ENCODE results near the gene GLIS1.

GLIS1 gene

DNA sequence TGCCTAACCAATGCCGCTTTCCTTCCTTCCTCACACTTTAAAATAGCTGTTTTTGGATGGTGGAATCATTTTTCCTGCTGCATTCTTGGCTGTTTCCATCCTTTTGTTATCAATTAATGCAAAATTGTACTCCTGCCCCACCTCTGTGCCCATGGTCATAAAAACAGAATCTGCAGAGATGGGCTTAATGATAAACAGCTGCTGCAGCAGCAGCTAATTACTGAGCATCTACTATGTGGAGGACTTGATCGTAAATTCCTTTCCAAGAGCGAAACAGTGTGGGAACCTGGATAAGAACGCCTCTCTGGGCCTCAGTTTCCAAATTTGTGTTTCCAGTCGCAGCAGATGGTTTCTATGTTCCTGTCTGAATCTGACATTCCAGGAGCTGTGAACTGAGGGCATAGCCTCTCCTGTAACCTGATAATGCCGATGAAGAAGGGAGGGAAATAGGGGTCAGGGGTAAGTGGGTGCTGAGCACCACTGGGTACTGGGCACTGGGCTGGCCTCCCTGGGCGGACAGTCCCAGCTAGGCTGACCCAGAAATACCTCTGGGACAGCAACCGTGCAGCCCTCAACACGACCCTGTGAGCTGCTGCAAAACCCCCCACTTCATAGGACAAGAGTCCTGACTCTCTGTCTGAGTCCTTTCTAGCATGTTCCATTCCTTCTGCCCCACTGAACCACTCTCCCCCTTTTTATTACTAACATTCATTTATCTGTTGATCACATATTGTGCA, 158.1 kb downstream of the GLIS1 start:
- DNase-seq (ENCODE audit: low read depth in 2 of 2): no peak

DNA sequence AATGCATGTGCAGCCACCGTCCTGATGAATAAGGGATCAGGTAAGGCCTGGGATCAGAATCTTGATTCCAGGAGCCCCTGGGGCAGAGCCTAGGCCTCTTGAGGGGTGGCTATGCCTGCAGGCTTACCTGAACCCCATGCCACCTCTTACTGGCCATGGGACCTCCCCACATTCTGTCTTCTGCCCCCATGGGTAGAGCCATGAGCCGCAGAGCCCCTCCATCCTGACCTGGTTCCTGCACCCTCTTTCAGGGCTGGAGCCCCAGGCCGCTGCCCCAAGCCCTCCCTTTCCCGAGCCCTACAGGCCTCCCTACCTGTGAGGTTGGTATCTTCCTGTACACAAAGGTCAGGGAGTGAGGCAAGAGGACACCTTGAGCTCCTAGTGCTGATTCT, 159.0 kb downstream of the GLIS1 start:
- DNase-seq (ENCODE audit: low read depth in 2 of 2): no peak

DNA sequence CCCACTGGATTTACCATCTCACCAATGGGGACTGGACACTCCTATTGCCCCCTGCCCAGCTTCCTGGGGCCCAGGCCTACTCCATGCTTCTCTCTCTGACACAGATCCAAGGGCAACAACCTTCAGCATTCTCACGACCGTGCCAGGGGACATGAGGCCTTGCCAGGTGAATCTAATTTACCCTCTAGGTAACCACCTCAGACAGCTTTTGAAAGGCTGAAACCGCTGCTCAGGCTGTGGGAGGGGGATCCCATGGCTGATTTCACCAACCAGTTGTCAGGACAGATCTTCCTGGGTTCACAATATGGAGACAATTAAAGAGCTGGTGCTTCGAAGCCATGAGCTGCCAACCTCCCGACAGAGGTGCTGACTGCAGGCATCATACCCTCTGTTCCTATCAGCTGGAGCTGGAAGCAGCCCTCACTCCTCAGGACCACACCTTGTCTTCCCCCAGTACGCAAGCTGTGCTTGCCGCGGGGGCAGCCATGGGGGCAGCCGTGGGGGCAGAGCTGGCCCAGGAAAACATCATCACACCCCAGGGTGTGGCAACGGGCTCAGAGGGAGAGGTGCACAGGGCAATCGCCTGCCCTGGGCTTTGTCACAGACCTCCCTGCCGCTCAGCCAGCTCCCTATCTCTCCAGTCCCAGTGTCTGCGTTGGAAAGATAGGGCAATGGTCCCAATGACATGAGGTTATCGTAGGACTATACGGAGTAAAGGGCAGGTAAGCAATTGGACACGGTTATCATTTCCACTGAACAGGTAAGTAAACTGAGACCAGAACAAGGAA, 159.5 kb downstream of the GLIS1 start:
- no peak for DNase-seq (ENCODE audit: low read depth in 2 of 2)

DNA sequence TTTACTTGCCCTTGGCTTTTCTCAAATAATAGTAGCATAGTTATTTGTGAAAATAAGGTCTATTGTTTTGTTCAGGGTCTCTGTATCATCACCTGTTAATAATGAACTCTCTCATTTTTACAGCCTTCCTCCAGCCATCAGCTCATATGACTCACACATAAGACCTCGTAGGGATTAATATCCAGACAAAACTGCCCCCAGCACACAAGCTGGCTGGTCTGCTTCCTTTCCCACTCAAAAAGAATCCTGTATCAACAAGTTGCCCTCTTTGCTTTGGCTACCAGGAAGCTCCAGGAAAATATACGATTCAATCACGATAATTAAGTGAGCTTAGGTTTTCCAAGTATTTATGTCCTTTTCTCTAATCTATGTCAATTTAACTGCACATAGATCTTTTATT, 160.6 kb downstream of the GLIS1 start:
- no peak for DNase-seq (ENCODE audit: low read depth in 2 of 2)

DNA sequence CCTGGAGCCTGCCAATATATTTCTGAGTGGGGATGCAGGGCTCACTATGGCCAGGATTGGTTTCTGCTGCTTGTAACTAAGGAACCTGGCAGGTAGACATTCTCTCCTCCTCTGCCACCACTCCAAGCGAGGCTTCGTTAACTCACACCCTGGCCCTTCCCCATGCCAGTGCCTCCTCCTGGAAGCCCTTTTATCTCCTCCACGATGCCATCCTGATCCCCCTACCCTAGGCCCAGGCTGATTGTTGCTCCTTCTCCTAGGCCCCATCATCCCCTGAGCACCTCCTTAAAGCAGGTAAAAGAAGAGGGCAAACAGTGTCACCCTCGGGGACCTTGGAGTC, 161.2 kb downstream of the GLIS1 start:
- no peak for DNase-seq (ENCODE audit: low read depth in 2 of 2)

DNA sequence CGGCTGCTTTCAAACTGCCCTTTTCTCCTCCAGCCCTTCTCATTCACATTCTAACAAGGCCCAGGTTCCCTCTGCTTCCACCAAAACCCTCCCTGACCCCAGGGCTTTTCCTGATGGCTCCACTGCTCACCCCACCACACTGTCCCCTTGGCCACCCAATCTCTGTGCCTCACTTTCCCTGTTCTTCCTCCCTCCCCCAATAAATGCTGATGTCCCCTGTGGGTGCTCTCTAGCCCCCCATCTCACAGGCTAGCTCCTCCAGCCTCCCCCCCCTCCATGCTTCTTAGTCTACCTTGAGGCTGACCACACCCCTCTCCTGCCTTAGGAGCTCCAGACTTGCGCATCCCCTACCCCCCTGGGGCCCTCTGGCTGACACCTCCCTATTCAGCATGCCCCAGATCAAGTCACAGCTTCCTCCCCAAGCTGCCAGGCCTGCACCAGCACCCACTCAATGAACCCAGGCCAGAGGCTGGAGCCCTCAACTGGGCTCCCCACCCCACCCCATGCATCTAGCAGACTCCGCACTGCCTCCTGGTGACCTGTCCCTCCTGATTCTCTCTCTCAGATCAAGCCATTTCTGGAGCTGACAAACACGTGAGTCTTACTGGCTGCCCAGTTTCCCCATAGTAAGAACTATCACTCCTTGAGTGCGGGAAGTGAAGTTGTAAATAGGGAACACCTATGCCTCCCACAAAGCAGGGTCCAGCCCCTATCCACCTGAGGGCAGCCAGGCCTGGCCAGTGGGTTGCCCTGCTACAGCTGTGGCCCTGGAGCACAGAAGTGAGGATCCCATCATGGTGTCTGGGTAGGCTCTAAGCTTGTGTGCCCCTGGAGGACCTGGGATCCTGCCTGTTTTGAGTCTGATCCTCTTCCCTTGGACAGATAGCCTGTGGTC, 161.9 kb downstream of the GLIS1 start:
- no peak for DNase-seq (ENCODE audit: low read depth in 2 of 2)

DNA sequence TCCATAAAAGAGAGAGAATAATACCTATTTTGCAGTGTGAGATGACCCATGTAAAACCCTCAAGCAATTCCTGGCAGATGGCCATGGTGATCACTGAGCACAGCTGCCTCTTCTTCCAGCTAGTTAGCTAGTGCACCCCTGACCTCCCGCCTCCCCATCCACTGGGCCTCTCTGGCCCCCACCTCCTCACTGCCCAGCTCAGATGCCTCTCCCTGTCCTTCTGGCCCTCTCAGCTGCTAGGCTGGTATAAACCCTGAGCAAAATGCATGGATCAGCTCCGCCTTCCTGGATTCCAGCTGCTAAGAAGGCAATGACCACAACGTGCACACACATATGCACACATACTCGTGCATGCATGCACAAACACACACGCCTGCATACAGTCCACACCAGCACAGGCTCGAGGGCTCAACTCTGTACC, 162.6 kb downstream of the GLIS1 start:
- DNase-seq (ENCODE audit: low read depth in 2 of 2): no peak

DNA sequence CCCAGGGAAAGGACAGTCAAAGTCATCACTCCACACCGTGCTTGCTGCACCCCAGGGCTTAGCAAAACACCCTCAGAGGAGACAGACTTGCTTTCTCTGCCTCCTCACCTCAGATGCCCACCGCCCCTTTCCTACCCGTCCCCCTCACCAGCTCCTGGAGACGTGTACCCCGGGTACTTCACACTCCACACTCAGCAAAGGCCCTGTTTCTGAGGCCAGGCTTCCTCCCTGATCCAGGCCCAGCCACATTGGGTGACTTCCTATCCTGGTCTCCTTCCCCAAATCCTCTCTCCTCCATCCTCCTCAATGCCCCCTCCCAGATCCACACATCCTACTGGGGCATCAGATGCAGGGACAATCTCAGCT, 163.0 kb downstream of the GLIS1 start:
- no peak for DNase-seq (ENCODE audit: low read depth in 2 of 2)

DNA sequence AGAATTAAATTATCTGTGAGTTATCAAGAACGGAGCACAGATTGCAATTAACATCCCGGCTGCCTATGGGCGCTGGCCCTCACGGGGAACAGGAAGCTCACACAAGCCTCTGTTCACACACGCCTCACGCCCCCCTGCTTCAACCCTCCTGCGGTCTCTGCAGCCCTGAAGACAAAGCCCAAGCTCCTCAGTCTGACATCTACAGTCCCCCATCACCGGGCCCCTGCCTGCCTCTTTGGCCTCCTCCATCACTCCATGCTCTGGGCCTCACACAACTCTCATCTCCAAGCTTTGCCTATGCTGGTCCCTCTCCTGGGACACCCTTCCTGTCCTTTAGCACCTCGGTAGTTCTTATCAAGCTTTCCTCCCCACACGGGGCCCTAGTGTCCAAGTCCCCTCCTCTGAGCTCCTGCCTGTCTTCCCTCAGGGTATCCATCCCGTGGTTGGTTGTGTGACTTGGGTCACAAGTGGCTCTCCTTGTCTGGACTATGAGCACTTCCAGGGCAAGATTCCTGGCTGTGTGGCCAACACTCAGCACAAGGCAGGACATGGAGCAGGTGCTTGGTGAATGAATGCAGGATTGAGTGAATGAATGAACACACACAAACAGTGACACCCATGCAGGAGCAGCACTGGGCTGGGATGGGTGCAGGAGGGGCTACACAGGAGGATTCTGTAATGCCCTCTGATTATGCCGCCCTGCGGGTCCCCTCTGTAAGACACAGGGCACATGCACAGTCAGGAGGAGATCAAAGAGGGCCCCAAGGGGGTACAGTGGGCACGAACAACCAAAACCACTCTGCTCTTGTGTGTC, 163.6 kb downstream of the GLIS1 start:
- no peak for DNase-seq (ENCODE audit: low read depth in 2 of 2)

DNA sequence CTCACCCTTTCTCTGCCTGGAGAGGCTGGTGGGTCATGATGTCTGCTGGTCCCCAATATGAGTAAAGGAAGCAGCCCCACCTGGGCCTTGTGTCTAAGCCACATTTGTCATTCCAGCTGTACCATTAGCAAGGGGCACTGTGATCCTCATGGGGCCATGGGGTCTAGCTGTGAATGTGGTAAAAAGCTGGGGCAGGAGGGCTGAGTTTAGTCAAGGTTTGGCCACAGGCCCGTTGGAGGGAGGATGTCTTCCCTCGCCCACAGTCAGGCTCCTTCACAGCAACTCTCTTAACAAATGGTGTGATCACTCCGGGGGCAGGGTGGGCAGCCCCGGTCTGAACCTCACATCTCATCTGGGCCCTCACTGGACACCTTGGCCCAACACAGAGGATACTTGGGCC, 164.3 kb downstream of the GLIS1 start:
- DNase-seq (ENCODE audit: low read depth in 2 of 2): no peak

DNA sequence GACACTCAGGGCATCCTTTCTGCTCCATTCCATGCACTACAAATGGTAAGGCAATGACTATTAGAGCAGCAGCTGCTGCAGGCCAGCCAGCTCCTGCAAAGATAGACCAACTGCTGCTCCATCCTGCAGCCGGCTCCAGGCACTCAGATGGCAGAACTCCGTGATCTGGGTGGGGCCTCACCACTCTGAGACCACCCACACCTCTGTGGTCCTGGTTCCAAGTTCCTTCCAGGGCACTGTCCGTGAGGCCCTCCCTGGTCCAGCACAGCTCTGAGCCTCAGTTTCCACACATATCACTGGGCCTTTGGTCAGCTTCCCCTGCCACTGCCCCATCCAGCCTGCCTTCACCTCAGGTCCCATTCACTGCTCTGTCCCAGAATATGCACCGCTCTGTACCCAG, 165.0 kb downstream of the GLIS1 start:
- no peak for DNase-seq (ENCODE audit: low read depth in 2 of 2)

DNA sequence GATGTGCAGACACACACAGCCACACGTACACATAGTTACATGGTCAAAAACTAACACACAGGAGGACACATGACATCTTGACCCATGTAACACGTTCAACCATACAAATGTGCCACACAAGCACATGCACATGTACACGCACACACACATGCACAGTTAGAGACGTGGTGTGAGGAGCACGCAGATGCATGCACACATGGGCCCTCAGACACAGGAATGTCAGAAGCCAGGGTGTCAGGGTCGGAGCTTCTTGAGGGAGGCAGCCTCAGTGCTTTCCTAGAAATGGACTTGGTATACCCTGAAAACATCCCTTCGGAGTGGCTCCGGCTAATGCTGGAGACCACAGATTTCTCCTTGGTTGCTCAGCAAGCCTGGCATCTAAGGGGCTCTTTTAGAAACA, 165.4 kb downstream of the GLIS1 start:
- no peak for DNase-seq (ENCODE audit: low read depth in 2 of 2)

DNA sequence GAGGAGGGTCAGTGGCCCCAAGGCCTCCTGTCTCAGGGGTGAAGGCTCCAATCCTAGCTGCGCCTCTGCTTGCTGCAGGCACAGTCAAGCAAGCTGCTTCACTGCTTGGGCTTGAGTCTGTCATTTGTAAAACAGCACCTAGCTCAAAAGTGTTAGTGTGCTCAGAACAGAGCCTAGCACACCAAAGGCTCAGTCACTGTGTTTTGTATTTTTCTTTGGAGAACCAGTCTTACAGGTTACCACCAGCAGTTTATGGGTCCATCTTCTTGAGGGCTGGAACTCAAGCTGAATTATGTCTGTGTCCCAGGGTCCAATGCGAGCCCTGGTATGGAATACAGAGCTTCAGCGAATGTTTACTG, 166.2 kb downstream of the GLIS1 start:
- DNase-seq (ENCODE audit: low read depth in 2 of 2): no peak

DNA sequence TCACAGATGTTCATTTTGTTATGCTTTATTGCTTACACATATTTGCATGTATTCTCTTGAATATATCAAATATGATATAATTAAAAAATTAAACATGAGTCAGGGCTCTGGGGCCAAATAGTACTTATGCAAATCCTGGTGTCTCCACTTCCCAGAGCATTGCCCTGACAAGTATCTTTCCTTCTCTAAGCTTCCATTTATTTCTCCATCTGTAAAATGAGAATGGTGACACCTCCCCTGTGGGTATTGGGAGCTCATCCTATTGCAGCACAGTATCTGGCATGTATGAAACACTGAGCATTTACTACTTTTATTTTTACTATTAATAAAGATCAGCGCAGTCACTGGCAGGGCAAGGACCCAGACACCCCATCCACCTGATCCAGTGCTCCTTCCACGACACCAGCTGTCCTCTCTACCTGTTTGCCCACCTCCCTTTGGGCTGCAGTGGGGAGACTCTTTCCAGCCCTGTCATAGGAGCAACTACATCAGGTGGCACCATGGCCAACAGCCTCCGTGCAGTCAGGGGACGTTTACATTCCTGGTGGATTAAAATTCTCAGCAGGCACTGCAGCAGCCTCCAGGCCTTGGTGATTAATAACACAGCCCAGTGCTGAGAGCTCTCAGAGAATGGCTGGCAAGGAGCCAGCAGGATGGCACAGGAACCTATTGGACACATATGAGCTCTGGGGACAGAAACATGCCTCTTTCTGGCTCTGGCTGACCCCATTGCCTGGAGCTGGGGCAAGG, 166.7 kb downstream of the GLIS1 start:
- no peak for DNase-seq (ENCODE audit: low read depth in 2 of 2)

DNA sequence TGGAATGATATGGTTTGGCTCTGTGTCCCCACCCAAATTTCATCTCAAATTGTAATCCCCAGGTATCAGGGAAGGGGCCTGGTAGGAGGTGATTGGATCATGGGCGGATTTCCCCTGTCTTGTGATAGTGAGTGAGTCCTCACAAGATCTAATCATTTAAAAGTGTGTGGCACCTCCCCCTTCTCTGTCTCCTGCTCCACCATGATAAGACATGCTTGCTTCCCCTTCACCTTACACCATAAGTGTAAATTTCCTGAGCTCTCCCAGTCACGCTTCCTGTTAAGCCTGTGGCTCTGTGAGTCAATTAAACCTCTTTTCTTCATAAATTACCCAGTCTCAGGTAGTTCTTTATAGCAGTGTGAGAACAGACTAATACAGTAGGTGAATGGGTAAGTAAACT, 170.4 kb downstream of the GLIS1 start:
- no peak for DNase-seq (ENCODE audit: low read depth in 2 of 2)

DNA sequence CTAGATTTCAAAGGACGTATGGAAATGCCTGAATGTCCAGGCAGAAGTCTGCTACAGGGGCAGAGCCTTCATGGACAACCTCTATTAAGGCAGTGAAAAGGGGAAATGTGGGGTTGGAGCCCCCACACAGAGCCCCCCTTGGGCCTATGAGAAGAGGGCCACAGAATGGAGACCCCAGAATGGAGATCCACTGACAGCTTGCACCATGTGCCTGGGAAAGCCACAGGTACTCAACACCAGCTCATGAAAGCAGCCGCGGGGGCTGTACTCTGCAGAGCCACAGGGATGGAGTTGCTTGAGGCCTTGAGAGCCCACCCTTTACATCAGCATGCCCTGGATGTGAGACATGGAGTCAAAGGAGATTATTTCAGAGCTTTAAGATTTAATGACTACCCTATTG, 171.1 kb downstream of the GLIS1 start:
- no peak for DNase-seq (ENCODE audit: low read depth in 2 of 2)

DNA sequence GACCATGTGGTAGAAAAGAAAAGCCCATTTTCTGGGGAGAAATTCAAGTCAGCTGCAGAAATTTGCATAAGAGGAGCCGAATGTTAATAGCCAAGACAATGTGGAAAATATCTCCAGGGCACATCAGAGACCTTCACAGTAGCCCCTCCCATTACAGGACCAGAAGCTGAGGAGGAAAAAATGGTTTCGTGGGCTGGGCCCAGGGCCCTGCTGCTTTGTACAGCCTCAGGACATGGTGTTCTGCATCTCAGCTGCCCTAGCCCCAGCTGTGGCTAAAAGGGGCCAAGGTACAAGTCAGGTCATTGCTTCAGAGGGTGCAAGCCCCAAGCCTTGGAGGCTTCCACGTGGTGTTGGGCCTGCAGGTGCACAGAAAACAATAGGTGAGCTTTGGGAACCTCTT, 171.5 kb downstream of the GLIS1 start:
- DNase-seq (ENCODE audit: low read depth in 2 of 2): no peak

DNA sequence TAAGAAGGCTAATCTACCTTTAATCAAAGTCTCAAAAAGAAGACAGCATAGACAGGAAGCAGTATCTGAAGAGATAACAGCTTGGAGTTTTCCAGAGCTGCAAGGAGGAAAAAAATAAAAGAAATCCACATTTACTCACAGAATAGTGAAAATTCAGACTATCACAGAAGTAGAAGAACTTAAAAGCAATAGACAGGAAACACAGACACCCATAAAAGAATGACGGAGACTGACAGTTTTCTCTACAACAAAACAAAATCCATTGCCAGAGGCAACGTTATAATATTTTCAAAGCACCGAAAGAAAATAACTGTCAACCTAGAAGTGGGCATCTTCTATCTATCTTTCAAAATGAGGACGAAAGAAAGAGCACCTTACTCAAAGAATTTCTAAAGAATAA, 175.4 kb downstream of the GLIS1 start:
- DNase-seq (ENCODE audit: low read depth in 2 of 2): no peak

DNA sequence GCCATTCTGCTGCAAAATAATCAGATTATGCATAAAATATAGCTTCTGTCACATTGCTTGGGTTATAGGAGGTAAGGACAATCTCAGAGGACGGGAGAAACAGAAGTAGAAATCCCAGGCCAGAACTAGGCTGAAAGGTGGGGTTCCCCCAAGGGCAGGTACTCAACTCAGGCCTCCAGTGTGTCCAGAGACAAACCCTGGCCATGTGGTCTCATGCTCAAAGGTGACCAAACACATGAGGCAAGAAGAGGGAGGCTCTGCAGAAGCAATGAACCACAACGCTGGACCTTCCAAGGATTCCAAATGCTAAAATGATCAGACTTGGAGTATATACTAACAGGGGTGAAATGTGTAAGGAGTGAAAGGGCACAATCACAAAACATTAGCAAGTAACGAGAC, 176.0 kb downstream of the GLIS1 start:
- no peak for DNase-seq (ENCODE audit: low read depth in 2 of 2)

DNA sequence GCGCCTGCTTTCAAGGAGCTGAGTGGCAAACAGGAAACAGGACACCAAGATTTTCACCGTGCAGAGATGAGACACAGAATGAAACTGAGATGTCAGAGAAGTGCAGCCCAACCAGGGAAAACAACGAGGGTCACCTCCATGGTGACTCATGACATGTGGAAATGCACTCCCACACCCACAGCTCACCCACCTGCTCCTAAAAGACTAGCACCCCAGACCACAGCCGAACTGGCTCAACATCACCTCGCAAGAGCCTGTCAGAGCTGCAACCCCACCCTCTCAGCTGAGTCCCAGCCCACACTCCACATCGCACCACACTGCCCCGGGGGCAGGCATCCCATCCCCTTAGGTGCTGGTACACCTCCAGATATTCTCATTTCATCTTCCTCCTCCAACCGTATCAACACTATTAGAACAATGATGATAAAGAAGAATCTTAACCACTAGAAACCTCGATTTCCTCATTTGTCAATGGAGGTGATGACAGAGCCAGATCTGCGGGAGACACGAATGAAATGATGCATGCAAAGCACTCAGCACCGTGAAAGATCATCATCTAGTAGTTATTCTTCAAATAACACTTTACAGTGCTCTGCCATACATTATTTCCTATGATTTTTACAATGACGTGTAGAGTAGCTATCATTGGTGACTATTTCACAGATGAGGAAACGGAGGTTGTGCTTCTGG, 176.5 kb downstream of the GLIS1 start:
- peak in 1 of 2 experiments; percentile 26 for DNase-seq (ENCODE audit: low read depth in 2 of 2)
